Keratinocyte (primary cell): Measurements from ENCODE around the gene NCS1. TPM values are rescaled to one million over a fixed set of nuclear protein-coding genes. Genes with fewer than 3 reads are reported as not detected.

ENCODE experiments used
- DNase-seq: peaks from one replicate; pipeline ENCODE4 v3.0.0-alpha.2; 2011; ENCODE audit warnings: low read depth, missing footprints, low spot score
- FAIRE-seq: peaks from 2 replicates; lab custom pipeline; 2011; peaks lifted over from hg19 to GRCh38; lab: Jason Lieb, UNC
- H2AFZ ChIP-seq: 2 replicates; pipeline ENCODE4 v1.6.0; 2012; ENCODE audit warnings: low read length, control low read depth, inconsistent platforms; ENCODE audit not compliant: control insufficient read depth
- H3K27ac ChIP-seq: 2 replicates; pipeline ENCODE4 v1.5.1; 2011; ENCODE audit warnings: low read length; ENCODE audit not compliant: control insufficient read depth, insufficient read depth
- H3K27me3 ChIP-seq: 3 replicates; pipeline ENCODE4 v1.6.0; 2011; ENCODE audit warnings: low read length; ENCODE audit not compliant: control insufficient read depth, insufficient read depth; ENCODE audit errors: extremely low read depth
- H3K36me3 ChIP-seq, 2 experiments: 2 replicates in 1 of 2; 3 replicates in 1 of 2; pipeline ENCODE4 v1.5.1; 2011; ENCODE audit warnings: low read length in 2 of 2, mild to moderate bottlenecking in 1 of 2; ENCODE audit not compliant: control insufficient read depth in 2 of 2, insufficient read depth in 2 of 2; ENCODE audit errors: extremely low read depth in 1 of 2
- H3K4me1 ChIP-seq: 3 replicates; pipeline ENCODE4 v1.5.1; 2011; ENCODE audit warnings: low read length; ENCODE audit not compliant: control insufficient read depth, insufficient read depth; ENCODE audit errors: extremely low read depth
- H3K4me2 ChIP-seq: 3 replicates; pipeline ENCODE4 v1.6.0; 2011; ENCODE audit warnings: low read depth, low read length; ENCODE audit not compliant: control insufficient read depth, insufficient read depth; ENCODE audit errors: extremely low read depth
- H3K4me3 ChIP-seq, 3 experiments: fragments of 200-600 bp in 1 of 3; sonication (generic) in 1 of 3; 2 replicates in 2 of 3; 3 replicates in 1 of 3; pipeline ENCODE4 v1.5.1; 2011 to 2016; ENCODE audit warnings: low read length in 3 of 3, mild to moderate bottlenecking in 3 of 3, control low read depth in 2 of 3, inconsistent platforms in 1 of 3, low read depth in 1 of 3, mixed read lengths in 1 of 3, mixed run types in 1 of 3, moderate library complexity in 1 of 3; ENCODE audit not compliant: control insufficient read depth in 2 of 3, insufficient read depth in 2 of 3; ENCODE audit errors: extremely low read depth in 1 of 3
- H3K79me2 ChIP-seq: 2 replicates; pipeline ENCODE4 v1.6.0; 2012; ENCODE audit warnings: low read length; ENCODE audit not compliant: control insufficient read depth, insufficient read depth
- H3K9ac ChIP-seq: 3 replicates; pipeline ENCODE4 v1.6.0; 2011; ENCODE audit warnings: low read length; ENCODE audit not compliant: control insufficient read depth, insufficient read depth; ENCODE audit errors: extremely low read depth
- H3K9me1 ChIP-seq: 3 replicates; pipeline ENCODE4 v1.6.0; 2011; ENCODE audit warnings: low read length; ENCODE audit not compliant: control insufficient read depth, insufficient read depth; ENCODE audit errors: extremely low read depth
- H3K9me3 ChIP-seq: 2 replicates; pipeline ENCODE4 v1.5.1; 2012; ENCODE audit warnings: low read depth, low read length; ENCODE audit not compliant: control insufficient read depth
- H4K20me1 ChIP-seq: 3 replicates; pipeline ENCODE4 v1.6.0; 2011; ENCODE audit warnings: low read length; ENCODE audit not compliant: control insufficient read depth, insufficient read depth; ENCODE audit errors: extremely low read depth
- EZH2 ChIP-seq: IDR thresholded peaks from one replicate; pipeline ENCODE4 v1.6.1; 2012; ENCODE audit warnings: inconsistent platforms, mild to moderate bottlenecking, low read length, moderate library complexity
- dilution Hi-C: fragments of 300-500 bp; cut with MboI; formaldehyde crosslinking; loops from one replicate; pipeline ENCODE4 v1.7.0; 2020; ENCODE audit warnings: low sequenced_read_pairs; ENCODE audit not compliant: extremely low pct_ligation_motif_present
- polyA plus RNA-seq, 5 experiments: library from polyadenylated mRNA; depleted of rRNA in 3 of 5; stranded (reverse) in 3 of 5; stranded (forward) in 1 of 5; unstranded in 1 of 5; fragments of >200 nt; gene quantifications; 1 replicate in 1 of 5; 2 replicates in 3 of 5; 3 replicates in 1 of 5; pipeline versions ENCODE4 v1.2.1 to v1.2.3, GENCODE V29; 2011 to 2012; ENCODE audit warnings: missing spikeins in 2 of 5, low read depth in 1 of 5, low replicate concordance in 1 of 5
- TF ChIP-seq, protein P1 (sequence below), 3 experiments: IDR thresholded peaks in 1 of 3; conservative IDR thresholded peaks in 1 of 3; optimal IDR thresholded peaks in 1 of 3; 2 replicates in 2 of 3; 3 replicates in 1 of 3; pipeline versions ENCODE3 to v1.5.1; 2011; ENCODE audit warnings: low read length in 3 of 3, mild to moderate bottlenecking in 3 of 3, moderate library complexity in 2 of 3, control low read depth in 1 of 3, inconsistent platforms in 1 of 3; ENCODE audit not compliant: insufficient read depth in 2 of 3; ENCODE audit errors: extremely low read depth in 1 of 3

The NCS1 gene
- polyA plus RNA-seq, 1 donor (not counting 4 experiments of a cell fraction or from before 2014, with no cell fraction given) = 49.1 TPM

DNA sequence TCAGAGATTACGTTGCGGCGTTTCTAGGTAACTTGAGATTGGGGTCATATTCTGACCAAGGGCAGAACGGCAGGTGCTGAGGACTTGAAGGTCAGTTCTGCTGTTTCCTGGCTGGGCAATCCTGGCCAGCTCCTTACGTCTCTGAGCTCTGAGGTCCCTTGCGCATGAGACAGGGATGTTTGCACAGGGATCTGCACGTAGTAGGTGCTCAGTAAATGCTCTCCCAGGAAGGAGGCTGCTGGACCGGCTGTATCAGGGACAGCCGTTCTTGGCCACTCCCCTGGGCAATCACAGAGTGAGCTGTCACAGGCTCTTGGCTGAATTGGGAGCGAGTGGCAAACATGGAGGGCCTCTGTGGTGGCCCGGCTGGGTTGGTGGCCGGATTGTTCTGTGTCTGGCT, 8.3 kb downstream of the NCS1 start:
- Histone ChIP-seq H4K20me1 (peaks cover 25% of the 10 kb centered on the region), H3K9ac (no peak overlapping the region), H3K27ac (no peak overlapping the region), H3K27me3 (no peaks in the 10 kb centered on the region), H3K4me2 (no peak overlapping the region), H3K36me3 (peaks cover 14 to 17% of the 10 kb centered on the region in 2 experiments), H3K4me1 (peaks cover 18% of the 10 kb centered on the region), H3K4me3 (no peak overlapping the region), H2AFZ (no peak overlapping the region), H3K79me2 (peaks cover 76% of the 10 kb centered on the region), H3K9me3 (no peaks in the 10 kb centered on the region), H3K9me1 (peaks cover 6% of the 10 kb centered on the region)
- TF ChIP-seq, protein P1, sequence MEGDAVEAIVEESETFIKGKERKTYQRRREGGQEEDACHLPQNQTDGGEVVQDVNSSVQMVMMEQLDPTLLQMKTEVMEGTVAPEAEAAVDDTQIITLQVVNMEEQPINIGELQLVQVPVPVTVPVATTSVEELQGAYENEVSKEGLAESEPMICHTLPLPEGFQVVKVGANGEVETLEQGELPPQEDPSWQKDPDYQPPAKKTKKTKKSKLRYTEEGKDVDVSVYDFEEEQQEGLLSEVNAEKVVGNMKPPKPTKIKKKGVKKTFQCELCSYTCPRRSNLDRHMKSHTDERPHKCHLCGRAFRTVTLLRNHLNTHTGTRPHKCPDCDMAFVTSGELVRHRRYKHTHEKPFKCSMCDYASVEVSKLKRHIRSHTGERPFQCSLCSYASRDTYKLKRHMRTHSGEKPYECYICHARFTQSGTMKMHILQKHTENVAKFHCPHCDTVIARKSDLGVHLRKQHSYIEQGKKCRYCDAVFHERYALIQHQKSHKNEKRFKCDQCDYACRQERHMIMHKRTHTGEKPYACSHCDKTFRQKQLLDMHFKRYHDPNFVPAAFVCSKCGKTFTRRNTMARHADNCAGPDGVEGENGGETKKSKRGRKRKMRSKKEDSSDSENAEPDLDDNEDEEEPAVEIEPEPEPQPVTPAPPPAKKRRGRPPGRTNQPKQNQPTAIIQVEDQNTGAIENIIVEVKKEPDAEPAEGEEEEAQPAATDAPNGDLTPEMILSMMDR (optimal IDR thresholded peaks at IDR 0.05 in 1 of 3, IDR thresholded peaks at IDR 0.05 in 1 of 3, conservative IDR thresholded peaks at IDR 0.05 in 1 of 3; ENCODE audit: extremely low read depth in 1 of 3, insufficient read depth in 2 of 3, low read length in 3 of 3) = no peak
- TF ChIP-seq EZH2 = no peak
- dilution Hi-C loops = no loop called here
- no peak for FAIRE-seq
- DNase-seq = no peak

DNA sequence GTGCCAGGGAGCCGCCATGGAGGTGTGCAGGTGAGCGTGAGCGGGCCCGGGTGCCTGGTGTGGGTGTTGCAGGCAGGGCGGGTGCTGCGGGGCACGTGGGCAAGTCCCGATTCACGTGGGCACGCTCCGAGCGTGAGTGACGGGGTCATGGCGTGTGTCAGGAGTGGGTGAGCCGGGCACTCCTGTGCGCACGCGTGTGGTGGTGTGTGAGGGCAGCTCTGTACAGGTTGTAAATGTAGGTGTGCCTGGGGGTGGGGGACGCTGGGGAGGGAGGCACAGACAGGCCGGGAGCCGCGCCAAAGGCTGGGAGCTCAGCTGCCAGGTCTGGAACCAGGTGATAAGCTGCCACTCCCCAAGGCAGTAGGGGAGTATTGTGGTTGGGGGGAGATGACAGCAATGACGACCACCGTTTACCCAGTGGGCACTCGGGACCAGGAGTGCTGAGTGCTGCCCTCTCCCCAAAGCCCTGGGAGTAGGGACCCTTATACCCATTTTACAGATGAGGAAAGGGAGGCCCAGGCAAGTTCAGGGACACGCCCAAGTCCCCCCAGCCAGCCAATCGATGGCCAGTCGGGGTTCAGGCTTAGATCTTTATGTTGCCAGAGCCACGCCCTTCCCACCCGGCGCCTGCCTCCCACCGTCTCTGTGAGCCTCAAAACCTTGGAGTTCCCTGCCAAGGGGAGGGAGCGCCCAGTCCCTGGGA, 9.6 kb downstream of the NCS1 start:
- Histone ChIP-seq H4K20me1 (peaks cover 27% of the 10 kb centered on the region), H3K4me2 (no peak overlapping the region), H3K9me1 (peaks cover 8% of the 10 kb centered on the region), H3K9me3 (no peaks in the 10 kb centered on the region), H3K4me3 (no peak overlapping the region), H2AFZ (no peak overlapping the region), H3K79me2 (peaks cover 77% of the 10 kb centered on the region), H3K36me3 (peaks cover 9 to 12% of the 10 kb centered on the region in 2 experiments), H3K4me1 (peaks cover 24% of the 10 kb centered on the region), H3K9ac (no peak overlapping the region), H3K27me3 (no peaks in the 10 kb centered on the region), H3K27ac (no peak overlapping the region)
- TF ChIP-seq EZH2 = no peak
- TF ChIP-seq, protein P1 (optimal IDR thresholded peaks at IDR 0.05 in 1 of 3, IDR thresholded peaks at IDR 0.05 in 1 of 3, conservative IDR thresholded peaks at IDR 0.05 in 1 of 3; ENCODE audit: extremely low read depth in 1 of 3, insufficient read depth in 2 of 3, low read length in 3 of 3) = no peak
- FAIRE-seq = peak; percentile 41
- dilution Hi-C loops = no loop called here
- no peak for DNase-seq
